GM19438 (cell line): ENCODE measurements around the gene TMPRSS13.
"Not testable (repeated sequence)": the region's sequence is repeated elsewhere in the genome, so short reads cannot be mapped to it uniquely, and the experiment has no call there.

ENCODE experiments used
- ATAC-seq: cut with Tn5 transposase; IDR thresholded peaks from one replicate; pipeline ENCODE4 v1.9.1; 2021; ENCODE audit warnings: low read depth; ENCODE audit not compliant: unreplicated experiment

TMPRSS13 gene

DNA sequence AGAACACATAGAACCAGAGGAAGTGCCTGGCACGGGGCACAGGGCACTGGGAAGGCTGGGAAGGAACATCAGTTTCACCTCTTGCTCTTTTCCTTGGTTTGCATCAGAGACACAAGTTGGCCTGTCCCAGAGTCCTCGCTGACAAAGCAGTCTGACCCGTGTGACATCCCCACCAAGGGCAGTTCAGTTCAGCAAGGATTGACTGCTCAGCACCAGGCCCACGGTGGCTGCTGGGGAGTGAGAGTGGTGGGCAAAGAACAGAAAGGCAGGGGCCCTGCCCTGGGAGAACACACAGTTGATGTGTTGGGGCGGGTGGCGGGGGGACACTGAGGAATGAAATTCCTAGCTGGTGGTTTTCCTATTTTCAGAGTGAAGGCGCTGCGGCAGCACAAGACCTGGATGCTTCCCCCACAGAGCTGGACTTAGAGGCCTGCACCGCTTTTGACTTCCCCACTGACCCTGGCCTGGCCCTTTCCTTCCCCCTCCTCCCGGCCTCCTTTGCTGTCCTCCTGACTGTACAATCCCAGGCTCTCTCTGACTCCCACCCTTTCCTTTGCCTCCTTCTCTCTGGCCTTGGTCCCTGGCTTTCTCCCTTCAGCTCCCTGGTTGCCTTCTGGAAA lies 2.2 kb upstream of the TMPRSS13 start:
- no peak for ATAC-seq

DNA sequence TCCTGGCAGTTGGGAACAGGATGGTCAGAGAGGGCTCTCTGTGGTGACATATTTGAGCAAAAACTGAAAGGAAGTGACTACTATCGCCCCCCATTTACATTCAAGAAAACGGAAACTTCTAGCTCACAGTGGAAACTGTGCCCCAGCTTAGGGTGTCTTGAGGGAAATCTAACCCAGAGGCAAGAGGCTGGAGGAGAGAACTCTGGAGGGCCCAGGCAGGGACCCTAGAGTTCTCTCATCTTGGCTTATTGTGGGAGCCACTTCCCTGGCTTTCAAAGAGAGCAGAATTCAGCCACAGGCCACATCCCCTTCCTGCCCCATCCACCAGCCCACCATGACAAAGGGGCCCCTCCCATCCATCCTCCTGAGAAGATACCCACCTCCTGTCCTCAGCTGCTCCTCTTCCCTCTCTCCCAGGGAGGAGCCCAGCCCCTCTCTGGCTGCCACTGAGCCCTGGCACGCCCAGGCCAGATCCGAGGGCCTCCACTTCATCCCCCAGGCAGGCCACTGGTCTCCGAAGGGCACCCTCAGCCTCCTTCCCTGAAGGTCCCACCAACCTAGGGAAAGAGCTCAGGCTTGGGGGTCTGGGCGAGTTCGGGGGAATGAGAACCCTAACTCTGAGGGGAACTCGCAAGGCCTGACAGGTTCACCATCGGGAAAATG lies 1.6 kb upstream of the TMPRSS13 start:
- ATAC-seq = no peak

GRCh38 chr11:117929916-117930570 lies 841 bp upstream of the TMPRSS13 start:
- no peak for ATAC-seq

DNA sequence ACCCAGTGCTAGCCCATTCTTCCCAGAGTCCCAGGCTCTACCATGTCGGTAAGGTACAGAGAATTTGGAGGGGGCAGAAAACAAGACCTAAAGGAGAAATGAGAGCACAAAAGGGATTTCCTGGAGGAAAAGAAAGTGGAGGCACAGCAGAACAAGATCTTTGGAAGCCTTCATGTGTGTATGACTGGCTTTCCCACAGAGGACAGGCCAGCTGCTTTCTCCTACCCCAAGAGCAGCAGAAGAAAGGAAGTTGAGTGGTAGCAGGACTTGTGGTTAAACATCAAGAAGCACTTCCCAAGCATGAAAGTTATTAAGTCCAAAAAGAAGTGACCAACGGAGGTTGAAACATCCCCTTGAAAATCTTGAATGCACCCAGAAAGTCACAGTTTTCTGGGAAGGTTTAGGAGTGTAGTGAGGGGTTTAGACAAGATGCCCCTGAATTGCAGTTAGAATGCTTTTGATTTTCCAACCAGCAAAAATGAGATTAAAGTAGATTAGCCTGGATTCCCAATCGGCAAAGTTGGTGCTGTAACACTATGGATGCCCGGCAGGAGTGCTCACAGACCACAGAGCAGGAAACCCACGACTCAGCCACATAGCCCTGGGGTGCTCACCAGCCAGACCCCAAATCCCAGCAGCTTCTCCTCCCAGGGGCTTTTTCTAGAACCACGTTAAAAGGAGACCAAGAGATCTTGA lies 608 bp downstream of the TMPRSS13 start:
- ATAC-seq = no peak

DNA sequence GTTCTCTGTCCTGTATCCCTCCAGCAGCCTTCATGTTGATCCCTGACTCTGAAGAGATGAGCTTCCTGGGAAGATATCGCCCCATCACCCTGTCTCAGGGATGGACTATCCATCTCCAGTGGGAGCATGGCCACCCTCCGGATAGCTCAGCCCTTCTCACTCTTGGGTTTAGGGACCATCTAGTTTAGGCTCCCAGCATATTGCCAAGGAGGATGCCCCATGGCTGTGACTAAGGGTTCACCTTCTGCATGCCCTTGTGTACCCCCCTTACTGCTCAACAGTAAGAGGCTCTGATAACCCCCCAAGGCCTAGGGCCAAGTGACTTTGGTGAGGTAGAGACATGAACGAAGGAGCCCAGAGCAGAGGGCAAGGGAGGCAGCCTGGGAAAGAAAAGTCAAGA lies 1.3 kb downstream of the TMPRSS13 start:
- no peak for ATAC-seq

GRCh38 chr11:117926166-117926565 lies 3.0 kb downstream of the TMPRSS13 start:
- ATAC-seq = not testable (repeated sequence)

DNA sequence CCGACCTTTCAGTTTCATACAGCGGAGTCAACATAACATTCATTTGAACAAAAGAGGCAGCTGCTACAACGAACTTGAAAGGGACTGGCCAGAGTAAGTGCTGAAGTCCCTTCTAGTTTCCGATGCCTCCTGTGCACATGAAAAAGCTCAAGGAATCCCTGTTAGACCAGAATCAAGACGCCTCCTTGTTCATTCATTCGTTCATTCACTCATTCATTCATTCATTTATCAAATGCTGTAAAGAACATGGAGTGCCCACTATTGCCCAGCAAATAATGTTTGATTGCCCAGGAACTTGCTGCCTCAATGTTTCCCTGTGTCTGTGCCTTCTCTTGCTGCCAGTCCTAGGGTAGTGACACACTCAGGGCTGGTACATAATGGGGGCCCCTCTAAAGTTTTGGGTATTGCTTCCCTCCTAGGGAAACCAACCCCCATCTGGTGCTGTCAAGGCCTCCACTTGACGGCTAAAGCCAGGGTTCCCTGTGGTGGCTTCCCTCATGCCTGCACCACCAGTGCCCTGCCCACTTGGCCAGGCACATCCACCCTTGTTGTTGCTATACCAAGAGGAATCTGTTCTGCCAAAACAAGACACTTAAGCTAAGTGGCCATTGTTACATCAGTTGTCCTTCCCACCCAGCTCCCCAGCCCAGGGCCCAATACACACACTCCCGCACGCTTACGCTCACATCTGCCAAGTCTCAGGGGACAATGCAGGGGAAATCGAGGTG lies 3.8 kb downstream of the TMPRSS13 start:
- ATAC-seq = no peak

GRCh38 chr11:117924631-117925170 lies 4.5 kb downstream of the TMPRSS13 start:
- ATAC-seq = no peak

GRCh38 chr11:117923773-117924172 lies 5.4 kb downstream of the TMPRSS13 start:
- ATAC-seq = no peak

DNA sequence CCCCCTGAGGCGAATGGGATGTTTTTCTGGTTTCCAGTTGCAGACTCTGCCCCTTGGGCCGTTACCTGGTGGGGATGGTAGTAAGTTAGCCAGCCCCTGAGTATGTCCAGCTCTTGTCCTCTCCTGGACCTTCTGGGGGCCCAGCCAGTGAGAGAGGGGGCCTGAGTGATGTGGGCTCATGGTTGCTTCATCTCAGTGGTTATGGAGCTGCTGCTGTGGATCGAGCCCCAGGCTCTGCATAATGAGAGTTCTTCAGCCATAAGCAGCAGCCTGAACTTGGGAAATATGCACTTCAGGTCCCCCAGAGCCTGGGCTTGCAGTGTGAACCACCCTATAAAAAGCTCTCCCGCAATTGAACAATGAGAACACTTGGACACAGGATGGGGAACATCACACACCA lies 5.9 kb downstream of the TMPRSS13 start:
- no peak for ATAC-seq

- no peak for ATAC-seq
These were observed 7.3 kb downstream of the TMPRSS13 start for GRCh38 chr11:117921893-117922292.

- ATAC-seq = no peak
These were observed 7.7 kb downstream of the TMPRSS13 start for GRCh38 chr11:117921456-117921855.

DNA sequence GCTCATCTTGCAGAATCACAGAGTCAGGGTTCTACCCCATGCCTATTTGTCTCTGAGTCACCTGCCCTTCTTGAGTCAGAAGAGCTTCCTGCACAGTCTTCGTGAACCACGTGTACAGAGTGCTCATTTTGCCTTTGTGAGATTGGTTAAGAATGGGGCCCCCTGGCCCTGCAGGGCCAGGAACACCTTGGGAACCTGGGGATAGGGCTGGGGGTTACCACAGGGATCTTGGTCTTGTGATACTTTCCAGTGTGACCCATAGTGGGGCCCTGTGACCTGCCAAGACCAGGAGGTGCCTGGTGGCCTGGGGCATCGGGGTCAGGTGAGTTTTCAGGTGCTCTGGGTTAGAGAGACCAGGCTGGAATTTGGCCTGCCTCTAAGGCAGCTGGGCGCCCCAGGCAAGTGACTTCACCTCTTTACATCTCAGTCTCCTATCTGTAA lies 9.4 kb downstream of the TMPRSS13 start:
- no peak for ATAC-seq

GRCh38 chr11:117919341-117919740 lies 9.9 kb downstream of the TMPRSS13 start:
- no peak for ATAC-seq

GRCh38 chr11:117918366-117919255 lies 10.6 kb downstream of the TMPRSS13 start:
- ATAC-seq = no peak

DNA sequence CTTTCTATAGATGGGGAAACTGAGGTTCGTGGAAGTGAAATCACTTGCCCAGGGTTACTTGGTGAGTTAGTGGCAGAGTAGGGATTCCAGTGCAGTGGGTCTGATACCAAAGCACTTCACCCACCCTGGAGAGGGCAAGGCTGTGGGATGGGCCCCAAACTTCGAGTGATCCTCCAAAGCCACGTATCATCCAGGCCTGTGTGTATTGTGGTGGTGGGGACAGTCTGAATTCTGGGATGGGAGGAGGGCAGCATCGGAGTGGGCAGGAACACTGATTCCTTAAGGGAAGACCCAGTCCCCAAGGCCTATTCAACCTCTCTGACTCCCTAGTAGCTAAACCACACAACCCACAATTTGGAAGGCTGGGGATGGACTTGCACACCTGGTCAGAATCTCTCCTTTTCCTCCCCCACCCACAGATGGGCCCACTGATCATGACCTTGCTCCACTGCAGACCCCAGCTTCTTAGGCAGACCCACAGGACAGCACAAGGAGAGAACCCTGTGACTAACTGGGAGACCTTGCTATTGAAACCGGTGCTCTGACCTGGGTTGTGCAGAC lies 11.5 kb downstream of the TMPRSS13 start:
- ATAC-seq = no peak

DNA sequence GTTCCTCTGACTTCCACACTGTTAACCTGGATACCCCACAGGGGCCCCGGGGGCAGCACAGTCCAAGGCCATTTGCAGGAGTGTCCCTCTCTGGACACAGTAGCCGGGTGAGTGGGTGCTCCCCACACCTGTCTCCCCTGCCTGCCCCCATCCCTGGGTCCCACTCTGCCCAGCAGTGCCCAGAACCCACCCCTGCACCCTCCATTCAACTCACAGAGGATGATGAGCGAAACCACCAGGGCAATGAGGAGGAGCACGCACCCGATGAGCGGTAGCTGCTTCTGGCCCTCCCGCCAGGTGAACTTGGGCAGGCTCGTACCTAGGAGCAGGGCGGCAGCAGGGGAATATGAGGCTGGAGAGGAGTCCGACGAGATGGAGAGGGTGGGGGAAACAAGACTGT lies 12.2 kb downstream of the TMPRSS13 start:
- no peak for ATAC-seq

DNA sequence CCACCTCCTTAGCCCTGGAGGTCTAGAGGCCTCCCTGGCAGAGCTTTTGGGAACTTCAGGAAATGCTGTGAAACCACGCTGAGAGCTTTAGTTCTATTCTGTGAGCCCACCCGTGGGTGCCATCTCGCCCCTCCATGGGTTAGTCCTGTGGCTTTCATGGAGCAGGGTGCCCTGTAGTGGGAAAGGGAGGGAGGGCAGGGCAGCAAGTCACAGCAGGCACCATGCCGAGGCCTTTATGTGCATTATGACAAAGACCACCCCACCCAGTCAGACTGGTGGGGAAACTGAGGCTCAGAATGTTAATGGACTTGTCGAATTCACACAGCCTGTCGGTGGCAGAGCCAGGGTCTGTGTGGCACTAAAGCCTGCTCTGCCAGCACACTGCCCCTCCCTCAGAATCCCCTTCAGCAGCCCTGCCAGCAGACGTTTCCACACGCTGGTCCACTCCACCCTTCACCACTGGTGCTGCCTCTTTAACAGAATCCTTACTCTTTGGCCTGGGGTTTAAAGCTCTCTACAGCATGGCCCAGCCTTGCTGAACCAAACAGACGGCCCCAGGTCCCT lies 13.4 kb downstream of the TMPRSS13 start:
- ATAC-seq = no peak
